ENCODE measurements around the gene ST14.
A peak's percentile ranks its signal among the peaks of the same experiment; 100 is the strongest.

The ST14 gene

GRCh38 chr11:130156108-130157022, 3.2 kb upstream of the ST14 start:
- H3K4me1 ChIP-seq (ENCODE audit: control insufficient read depth in 1 of 2, insufficient read depth in 2 of 2, low read length in 2 of 2): peaks cover 0 to 5% of the 10 kb centered on the region in 2 donors
- H3K36me3 ChIP-seq (ENCODE audit: control insufficient read depth in 1 of 2, insufficient read depth in 2 of 2, low read length in 2 of 2): no peaks in the 10 kb centered on the region
- H3K9me3 ChIP-seq (ENCODE audit: control insufficient read depth in 1 of 2, low read length in 2 of 2): no peaks in the 10 kb centered on the region
- H3K4me3 ChIP-seq (ENCODE audit: low read depth in 1 of 2, low read length in 2 of 2): no peak overlapping the region
- no peak overlapping the region for H3K27ac ChIP-seq (ENCODE audit: low read length)
- no peaks in the 10 kb centered on the region for H3K27me3 ChIP-seq (ENCODE audit: low read depth, low read length)

GRCh38 chr11:130157101-130157500, 2.5 kb upstream of the ST14 start:
- H3K36me3 ChIP-seq (ENCODE audit: control insufficient read depth in 1 of 2, insufficient read depth in 2 of 2, low read length in 2 of 2): no peaks in the 10 kb centered on the region
- H3K4me3 ChIP-seq (ENCODE audit: low read depth in 1 of 2, low read length in 2 of 2): no peak overlapping the region
- peaks cover 0 to 5% of the 10 kb centered on the region in 2 donors for H3K4me1 ChIP-seq (ENCODE audit: control insufficient read depth in 1 of 2, insufficient read depth in 2 of 2, low read length in 2 of 2)
- H3K27me3 ChIP-seq (ENCODE audit: low read depth, low read length): no peaks in the 10 kb centered on the region
- no peak overlapping the region for H3K27ac ChIP-seq (ENCODE audit: low read length)
- H3K9me3 ChIP-seq (ENCODE audit: control insufficient read depth in 1 of 2, low read length in 2 of 2): no peaks in the 10 kb centered on the region

- no peak overlapping the region for H3K27ac ChIP-seq (ENCODE audit: low read length)
- no peaks in the 10 kb centered on the region for H3K27me3 ChIP-seq (ENCODE audit: low read depth, low read length)
- no peaks in the 10 kb centered on the region for H3K36me3 ChIP-seq (ENCODE audit: control insufficient read depth in 1 of 2, insufficient read depth in 2 of 2, low read length in 2 of 2)
- H3K9me3 ChIP-seq (ENCODE audit: control insufficient read depth in 1 of 2, low read length in 2 of 2): no peaks in the 10 kb centered on the region
- peaks cover 0 to 5% of the 10 kb centered on the region in 2 donors for H3K4me1 ChIP-seq (ENCODE audit: control insufficient read depth in 1 of 2, insufficient read depth in 2 of 2, low read length in 2 of 2)
- H3K4me3 ChIP-seq (ENCODE audit: low read depth in 1 of 2, low read length in 2 of 2): no peak overlapping the region
Measured at GRCh38 chr11:130157840-130158239, 1.7 kb upstream of the ST14 start.

- Histone ChIP-seq H3K36me3 (ENCODE audit: control insufficient read depth in 1 of 2, insufficient read depth in 2 of 2, low read length in 2 of 2) (no peaks in the 10 kb centered on the region), H3K4me3 (ENCODE audit: low read depth in 1 of 2, low read length in 2 of 2) (no peak overlapping the region), H3K27ac (ENCODE audit: low read length) (no peak overlapping the region), H3K4me1 (ENCODE audit: control insufficient read depth in 1 of 2, insufficient read depth in 2 of 2, low read length in 2 of 2) (peaks cover 0 to 5% of the 10 kb centered on the region in 2 donors), H3K9me3 (ENCODE audit: control insufficient read depth in 1 of 2, low read length in 2 of 2) (no peaks in the 10 kb centered on the region), H3K27me3 (ENCODE audit: low read depth, low read length) (no peaks in the 10 kb centered on the region)
Measured at GRCh38 chr11:130159139-130159538, 443 bp upstream of the ST14 start.

- Histone ChIP-seq H3K4me1 (ENCODE audit: control insufficient read depth in 1 of 2, insufficient read depth in 2 of 2, low read length in 2 of 2) (peaks cover 0 to 5% of the 10 kb centered on the region in 2 donors), H3K36me3 (ENCODE audit: control insufficient read depth in 1 of 2, insufficient read depth in 2 of 2, low read length in 2 of 2) (no peaks in the 10 kb centered on the region), H3K27me3 (ENCODE audit: low read depth, low read length) (no peaks in the 10 kb centered on the region), H3K9me3 (ENCODE audit: control insufficient read depth in 1 of 2, low read length in 2 of 2) (no peaks in the 10 kb centered on the region), H3K27ac (ENCODE audit: low read length) (peak overlapping the region; percentile 90), H3K4me3 (ENCODE audit: low read depth in 1 of 2, low read length in 2 of 2) (peak overlapping the region; percentile 57 to 60)
Measured at GRCh38 chr11:130160498-130161155, 1.0 kb downstream of the ST14 start.

GRCh38 chr11:130161441-130162145, 2.0 kb downstream of the ST14 start:
- no peaks in the 10 kb centered on the region for H3K36me3 ChIP-seq (ENCODE audit: control insufficient read depth in 1 of 2, insufficient read depth in 2 of 2, low read length in 2 of 2)
- H3K4me3 ChIP-seq (ENCODE audit: low read depth in 1 of 2, low read length in 2 of 2): peak overlapping the region in 1 of 2 donors; percentile 60
- peaks cover 0 to 5% of the 10 kb centered on the region in 2 donors for H3K4me1 ChIP-seq (ENCODE audit: control insufficient read depth in 1 of 2, insufficient read depth in 2 of 2, low read length in 2 of 2)
- H3K27ac ChIP-seq (ENCODE audit: low read length): peak overlapping the region; percentile 90
- H3K9me3 ChIP-seq (ENCODE audit: control insufficient read depth in 1 of 2, low read length in 2 of 2): no peaks in the 10 kb centered on the region
- H3K27me3 ChIP-seq (ENCODE audit: low read depth, low read length): no peaks in the 10 kb centered on the region

- H3K27ac ChIP-seq (ENCODE audit: low read length): no peak overlapping the region
- H3K4me1 ChIP-seq (ENCODE audit: control insufficient read depth in 1 of 2, insufficient read depth in 2 of 2, low read length in 2 of 2): peaks cover 0 to 5% of the 10 kb centered on the region in 2 donors
Measured at GRCh38 chr11:130162733-130163132, 3.2 kb downstream of the ST14 start.

GRCh38 chr11:130163346-130164220, 4.0 kb downstream of the ST14 start:
- no peak overlapping the region for H3K4me3 ChIP-seq (ENCODE audit: low read depth in 1 of 2, low read length in 2 of 2)
- peaks cover 0 to 5% of the 10 kb centered on the region in 2 donors for H3K4me1 ChIP-seq (ENCODE audit: control insufficient read depth in 1 of 2, insufficient read depth in 2 of 2, low read length in 2 of 2)
- no peaks in the 10 kb centered on the region for H3K9me3 ChIP-seq (ENCODE audit: control insufficient read depth in 1 of 2, low read length in 2 of 2)
- peak overlapping the region; percentile 33 for H3K27ac ChIP-seq (ENCODE audit: low read length)
- H3K36me3 ChIP-seq (ENCODE audit: control insufficient read depth in 1 of 2, insufficient read depth in 2 of 2, low read length in 2 of 2): no peaks in the 10 kb centered on the region
- no peaks in the 10 kb centered on the region for H3K27me3 ChIP-seq (ENCODE audit: low read depth, low read length)

More at GRCh38 chr11:130162733-130163132, 3.2 kb downstream of the ST14 start:
- no peak overlapping the region for H3K4me3 ChIP-seq (ENCODE audit: low read depth in 1 of 2, low read length in 2 of 2)
- no peaks in the 10 kb centered on the region for H3K27me3 ChIP-seq (ENCODE audit: low read depth, low read length)
- H3K9me3 ChIP-seq (ENCODE audit: control insufficient read depth in 1 of 2, low read length in 2 of 2): no peaks in the 10 kb centered on the region
- no peaks in the 10 kb centered on the region for H3K36me3 ChIP-seq (ENCODE audit: control insufficient read depth in 1 of 2, insufficient read depth in 2 of 2, low read length in 2 of 2)

- H3K9me3 ChIP-seq (ENCODE audit: control insufficient read depth in 1 of 2, low read length in 2 of 2): no peaks in the 10 kb centered on the region
- no peaks in the 10 kb centered on the region for H3K36me3 ChIP-seq (ENCODE audit: control insufficient read depth in 1 of 2, insufficient read depth in 2 of 2, low read length in 2 of 2)
- peak overlapping the region; percentile 33 for H3K27ac ChIP-seq (ENCODE audit: low read length)
- no peaks in the 10 kb centered on the region for H3K27me3 ChIP-seq (ENCODE audit: low read depth, low read length)
- H3K4me3 ChIP-seq (ENCODE audit: low read depth in 1 of 2, low read length in 2 of 2): no peak overlapping the region
- peaks cover 0 to 5% of the 10 kb centered on the region in 2 donors for H3K4me1 ChIP-seq (ENCODE audit: control insufficient read depth in 1 of 2, insufficient read depth in 2 of 2, low read length in 2 of 2)
Measured at GRCh38 chr11:130164221-130164570, 4.6 kb downstream of the ST14 start.

GRCh38 chr11:130165601-130166456, 6.2 kb downstream of the ST14 start:
- no peak overlapping the region for H3K4me3 ChIP-seq (ENCODE audit: low read depth in 1 of 2, low read length in 2 of 2)
- H3K27me3 ChIP-seq (ENCODE audit: low read depth, low read length): no peaks in the 10 kb centered on the region

More at GRCh38 chr11:130165601-130166456, 6.2 kb downstream of the ST14 start:
- Histone ChIP-seq H3K36me3 (ENCODE audit: control insufficient read depth in 1 of 2, insufficient read depth in 2 of 2, low read length in 2 of 2) (no peaks in the 10 kb centered on the region), H3K4me1 (ENCODE audit: control insufficient read depth in 1 of 2, insufficient read depth in 2 of 2, low read length in 2 of 2) (no peaks in the 10 kb centered on the region), H3K9me3 (ENCODE audit: control insufficient read depth in 1 of 2, low read length in 2 of 2) (no peaks in the 10 kb centered on the region), H3K27ac (ENCODE audit: low read length) (peak overlapping the region; percentile 42)

All from muscle layer of duodenum (tissue), 2 donors.